ENCODE results near the gene BABAM1. TPM values are rescaled to one million over a fixed set of nuclear protein-coding genes. Genes with fewer than 3 reads are reported as not detected.

BABAM1 gene
- total and polyA plus RNA-seq, 10 of the 15 experiments (the other 5 are each of a cell fraction or from before 2014, with no cell fraction given), result 11.9 to 154 (median 103) TPM

DNA sequence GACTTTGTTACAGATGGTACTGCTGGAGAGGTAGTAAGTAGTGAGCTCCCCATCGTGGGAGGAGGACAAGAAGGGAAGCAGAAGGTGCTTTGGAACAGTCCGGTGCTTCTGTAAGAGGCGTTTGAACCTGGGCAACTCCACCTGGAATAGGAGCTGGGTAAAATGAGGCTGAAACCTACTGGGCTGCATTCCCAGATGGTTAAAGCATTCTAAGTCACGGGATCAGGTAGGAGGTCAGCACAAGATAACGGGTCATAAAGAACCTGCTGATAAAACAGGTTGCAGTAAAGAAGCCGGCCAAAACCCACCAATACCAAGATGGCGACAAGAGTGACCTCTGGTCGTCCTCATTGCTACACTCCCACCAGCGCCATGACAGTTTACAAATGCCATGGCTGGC lies 19.5 kb downstream of the BABAM1 start (continued):
- TF ChIP-seq, protein P1, sequence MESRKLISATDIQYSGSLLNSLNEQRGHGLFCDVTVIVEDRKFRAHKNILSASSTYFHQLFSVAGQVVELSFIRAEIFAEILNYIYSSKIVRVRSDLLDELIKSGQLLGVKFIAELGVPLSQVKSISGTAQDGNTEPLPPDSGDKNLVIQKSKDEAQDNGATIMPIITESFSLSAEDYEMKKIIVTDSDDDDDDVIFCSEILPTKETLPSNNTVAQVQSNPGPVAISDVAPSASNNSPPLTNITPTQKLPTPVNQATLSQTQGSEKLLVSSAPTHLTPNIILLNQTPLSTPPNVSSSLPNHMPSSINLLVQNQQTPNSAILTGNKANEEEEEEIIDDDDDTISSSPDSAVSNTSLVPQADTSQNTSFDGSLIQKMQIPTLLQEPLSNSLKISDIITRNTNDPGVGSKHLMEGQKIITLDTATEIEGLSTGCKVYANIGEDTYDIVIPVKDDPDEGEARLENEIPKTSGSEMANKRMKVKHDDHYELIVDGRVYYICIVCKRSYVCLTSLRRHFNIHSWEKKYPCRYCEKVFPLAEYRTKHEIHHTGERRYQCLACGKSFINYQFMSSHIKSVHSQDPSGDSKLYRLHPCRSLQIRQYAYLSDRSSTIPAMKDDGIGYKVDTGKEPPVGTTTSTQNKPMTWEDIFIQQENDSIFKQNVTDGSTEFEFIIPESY (IDR thresholded peaks at IDR 0.05), result no peak
- TF ChIP-seq NR2C2 (IDR thresholded peaks at IDR 0.05; ENCODE audit: borderline replicate concordance, control insufficient read depth, insufficient read length, low read depth) (no peak), MYB (IDR thresholded peaks at IDR 0.05; ENCODE audit: borderline replicate concordance, low read depth, low read length) (no peak), RCOR1 (conservative IDR thresholded peaks at IDR 0.05; ENCODE audit: low read depth, low read length) (no peak), CBX5 (IDR thresholded peaks at IDR 0.05; ENCODE audit: low read depth) (no peak), SMARCA5 (IDR thresholded peaks at IDR 0.05) (no peak), SIN3A (IDR thresholded peaks at IDR 0.05; ENCODE audit: low read depth, low read length) (no peak), ETV6 (conservative IDR thresholded peaks at IDR 0.05 in 1 of 2, IDR thresholded peaks at IDR 0.05 in 1 of 2; ENCODE audit: borderline replicate concordance in 1 of 2, low read depth in 1 of 2) (no peak), NFYB (IDR thresholded peaks at IDR 0.05; ENCODE audit: insufficient read depth, low read depth, low read length) (no peak)

DNA sequence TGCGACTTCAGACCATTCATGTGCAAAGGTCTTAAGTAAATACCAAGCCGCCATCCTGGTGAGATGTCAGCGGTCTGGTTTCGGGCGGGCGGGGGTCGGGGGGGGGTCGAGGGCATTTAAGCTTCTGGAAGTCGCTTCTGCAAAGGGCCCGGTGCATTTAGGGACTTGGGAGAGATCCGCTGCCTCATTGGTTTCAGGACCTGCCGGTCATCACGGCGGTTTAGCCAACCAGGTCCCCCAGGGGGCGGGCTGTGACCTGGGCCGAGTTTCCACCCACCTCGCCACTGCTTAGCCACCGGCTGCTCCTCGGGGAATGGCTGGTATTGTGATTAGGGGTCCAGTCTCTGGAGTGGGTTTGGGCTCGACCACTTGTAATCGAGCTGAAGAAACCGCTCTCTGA lies 22.2 kb downstream of the BABAM1 start:
- no peak for FAIRE-seq
- no peak overlapping the region for H3K4me2 ChIP-seq (ENCODE audit: control insufficient read depth, insufficient read depth)
- CTCF ChIA-PET, result interaction anchor here (0.6 to 6.5 kb wide), 3 partner anchors 8 to 103 kb away, joined by 3 to 81 read pairs (median 6); no protein-coding TSS in a partner anchor
- TF ChIP-seq CBX5 (IDR thresholded peaks at IDR 0.05; ENCODE audit: low read depth), result no peak
- TF ChIP-seq, protein P2, sequence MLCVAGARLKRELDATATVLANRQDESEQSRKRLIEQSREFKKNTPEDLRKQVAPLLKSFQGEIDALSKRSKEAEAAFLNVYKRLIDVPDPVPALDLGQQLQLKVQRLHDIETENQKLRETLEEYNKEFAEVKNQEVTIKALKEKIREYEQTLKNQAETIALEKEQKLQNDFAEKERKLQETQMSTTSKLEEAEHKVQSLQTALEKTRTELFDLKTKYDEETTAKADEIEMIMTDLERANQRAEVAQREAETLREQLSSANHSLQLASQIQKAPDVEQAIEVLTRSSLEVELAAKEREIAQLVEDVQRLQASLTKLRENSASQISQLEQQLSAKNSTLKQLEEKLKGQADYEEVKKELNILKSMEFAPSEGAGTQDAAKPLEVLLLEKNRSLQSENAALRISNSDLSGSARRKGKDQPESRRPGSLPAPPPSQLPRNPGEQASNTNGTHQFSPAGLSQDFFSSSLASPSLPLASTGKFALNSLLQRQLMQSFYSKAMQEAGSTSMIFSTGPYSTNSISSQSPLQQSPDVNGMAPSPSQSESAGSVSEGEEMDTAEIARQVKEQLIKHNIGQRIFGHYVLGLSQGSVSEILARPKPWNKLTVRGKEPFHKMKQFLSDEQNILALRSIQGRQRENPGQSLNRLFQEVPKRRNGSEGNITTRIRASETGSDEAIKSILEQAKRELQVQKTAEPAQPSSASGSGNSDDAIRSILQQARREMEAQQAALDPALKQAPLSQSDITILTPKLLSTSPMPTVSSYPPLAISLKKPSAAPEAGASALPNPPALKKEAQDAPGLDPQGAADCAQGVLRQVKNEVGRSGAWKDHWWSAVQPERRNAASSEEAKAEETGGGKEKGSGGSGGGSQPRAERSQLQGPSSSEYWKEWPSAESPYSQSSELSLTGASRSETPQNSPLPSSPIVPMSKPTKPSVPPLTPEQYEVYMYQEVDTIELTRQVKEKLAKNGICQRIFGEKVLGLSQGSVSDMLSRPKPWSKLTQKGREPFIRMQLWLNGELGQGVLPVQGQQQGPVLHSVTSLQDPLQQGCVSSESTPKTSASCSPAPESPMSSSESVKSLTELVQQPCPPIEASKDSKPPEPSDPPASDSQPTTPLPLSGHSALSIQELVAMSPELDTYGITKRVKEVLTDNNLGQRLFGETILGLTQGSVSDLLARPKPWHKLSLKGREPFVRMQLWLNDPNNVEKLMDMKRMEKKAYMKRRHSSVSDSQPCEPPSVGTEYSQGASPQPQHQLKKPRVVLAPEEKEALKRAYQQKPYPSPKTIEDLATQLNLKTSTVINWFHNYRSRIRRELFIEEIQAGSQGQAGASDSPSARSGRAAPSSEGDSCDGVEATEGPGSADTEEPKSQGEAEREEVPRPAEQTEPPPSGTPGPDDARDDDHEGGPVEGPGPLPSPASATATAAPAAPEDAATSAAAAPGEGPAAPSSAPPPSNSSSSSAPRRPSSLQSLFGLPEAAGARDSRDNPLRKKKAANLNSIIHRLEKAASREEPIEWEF (IDR thresholded peaks at IDR 0.05; ENCODE audit: insufficient replicate concordance, low read depth, low read length), result no peak
- TF ChIP-seq POLR2AphosphoS2 (IDR thresholded peaks at IDR 0.05; ENCODE audit: low read depth, low read length), result no peak
- TF ChIP-seq, protein P3, sequence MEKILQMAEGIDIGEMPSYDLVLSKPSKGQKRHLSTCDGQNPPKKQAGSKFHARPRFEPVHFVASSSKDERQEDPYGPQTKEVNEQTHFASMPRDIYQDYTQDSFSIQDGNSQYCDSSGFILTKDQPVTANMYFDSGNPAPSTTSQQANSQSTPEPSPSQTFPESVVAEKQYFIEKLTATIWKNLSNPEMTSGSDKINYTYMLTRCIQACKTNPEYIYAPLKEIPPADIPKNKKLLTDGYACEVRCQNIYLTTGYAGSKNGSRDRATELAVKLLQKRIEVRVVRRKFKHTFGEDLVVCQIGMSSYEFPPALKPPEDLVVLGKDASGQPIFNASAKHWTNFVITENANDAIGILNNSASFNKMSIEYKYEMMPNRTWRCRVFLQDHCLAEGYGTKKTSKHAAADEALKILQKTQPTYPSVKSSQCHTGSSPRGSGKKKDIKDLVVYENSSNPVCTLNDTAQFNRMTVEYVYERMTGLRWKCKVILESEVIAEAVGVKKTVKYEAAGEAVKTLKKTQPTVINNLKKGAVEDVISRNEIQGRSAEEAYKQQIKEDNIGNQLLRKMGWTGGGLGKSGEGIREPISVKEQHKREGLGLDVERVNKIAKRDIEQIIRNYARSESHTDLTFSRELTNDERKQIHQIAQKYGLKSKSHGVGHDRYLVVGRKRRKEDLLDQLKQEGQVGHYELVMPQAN (conservative IDR thresholded peaks at IDR 0.05), result no peak
- no peak for TF ChIP-seq CBX3 (IDR thresholded peaks at IDR 0.05; ENCODE audit: borderline replicate concordance, low read depth)
- peak; percentile 90 for TF ChIP-seq NFYB (IDR thresholded peaks at IDR 0.05; ENCODE audit: insufficient read depth, low read depth, low read length)

More for the DNA sequence above, 22.2 kb downstream of the BABAM1 start:
- intact Hi-C loops (cut with micrococcal nuclease; ENCODE audit: unreplicated experiment), result no loop called here
- SMC1A ChIA-PET (ENCODE audit: uncharacterized antibody, unreplicated experiment), result no interaction called here
- in situ Hi-C loops (cut with MboI), result loop anchor here (5.0 kb wide), 1 partner anchor 217 kb away; no protein-coding TSS in a partner anchor
- H3K27ac ChIP-seq (ENCODE audit: control insufficient read depth, insufficient read depth), result no peak overlapping the region
- RAD21 ChIA-PET (ENCODE audit: unreplicated experiment), result no interaction called here
- no TSS peak for BruUV-seq (replicated peaks)
- POLR2A ChIA-PET, result interaction anchor here (0.7 kb wide), 1 partner anchor 45 kb away, joined by 3 read pairs; no protein-coding TSS in a partner anchor
- H3K36me3 ChIP-seq (ENCODE audit: control insufficient read depth in 2 of 2, insufficient read depth in 2 of 2, low read length in 1 of 2), result no peaks in the 10 kb centered on the region; a peak in 1 of 4 replicates
- DNase-seq (ENCODE audit: low read depth, low spot score) (no peak), ATAC-seq (peak; percentile 39)
- no peak overlapping the region for H3K4me3 ChIP-seq
- H3K9ac ChIP-seq (ENCODE audit: control insufficient read depth, insufficient read depth, low read length), result no peak overlapping the region
- H3K9me3 ChIP-seq (replicated peaks; ENCODE audit: control insufficient read depth, insufficient read depth, low read length), result no peaks in the 10 kb centered on the region; the same call in 2 of the 3 replicates
- H4K20me1 ChIP-seq (ENCODE audit: control insufficient read depth, insufficient read depth), result no peaks in the 10 kb centered on the region
- H3K4me1 ChIP-seq (ENCODE audit: control insufficient read depth, insufficient read depth, low read length), result peaks cover 4% of the 10 kb centered on the region; the same call in 1 of the 2 replicates
- H3K79me2 ChIP-seq (ENCODE audit: control insufficient read depth, insufficient read depth, low read length), result no peaks in the 10 kb centered on the region; the same call in 1 of the 2 replicates
- H2AFZ ChIP-seq (ENCODE audit: control insufficient read depth, low read depth, low read length), result peak overlapping the region; percentile 66
- H3K27me3 ChIP-seq (replicated peaks in 1 of 2; ENCODE audit: control insufficient read depth in 2 of 2, insufficient read depth in 2 of 2, low read length in 1 of 2), result no peaks in the 10 kb centered on the region
- 13% methylated on average over 20 of the region's 22 CpGs for WGBS (ENCODE audit: insufficient coverage, insufficient replicate concordance, low lambda C conversion rate, missing lambda C conversion rate)

Data from GM12878 (cell line).